Measurements from ENCODE around the gene AKAP12.
"Not testable (repeated sequence)": the region's sequence is repeated elsewhere in the genome, so short reads cannot be mapped to it uniquely, and the experiment has no call there.

The AKAP12 gene

GRCh38 chr6:151350442-151351145 lies 110.8 kb downstream of the AKAP12 start:
- DNase-seq = no peak
- Histone ChIP-seq H3K9me3 (ENCODE audit: severe bottlenecking) (no peaks in the 10 kb centered on the region), H3K36me3 (no peaks in the 10 kb centered on the region), H3K27me3 (ENCODE audit: insufficient read depth, low read depth, severe bottlenecking) (no peaks in the 10 kb centered on the region), H3K27ac (no peak overlapping the region), H3K4me3 (ENCODE audit: low read depth, low read length) (no peak overlapping the region)
- no peak for TF ChIP-seq CTCF (IDR thresholded peaks at IDR 0.05; ENCODE audit: low read depth, low read length)

GRCh38 chr6:151351146-151351700 lies 111.5 kb downstream of the AKAP12 start:
- H3K27ac ChIP-seq = no peak overlapping the region
- no peaks in the 10 kb centered on the region for H3K36me3 ChIP-seq
- DNase-seq = no peak
- no peaks in the 10 kb centered on the region for H3K9me3 ChIP-seq (ENCODE audit: severe bottlenecking)
- no peak overlapping the region for H3K4me3 ChIP-seq (ENCODE audit: low read depth, low read length)
- no peak for TF ChIP-seq CTCF (IDR thresholded peaks at IDR 0.05; ENCODE audit: low read depth, low read length)
- no peaks in the 10 kb centered on the region for H3K27me3 ChIP-seq (ENCODE audit: insufficient read depth, low read depth, severe bottlenecking)

- no peaks in the 10 kb centered on the region for H3K9me3 ChIP-seq (ENCODE audit: severe bottlenecking)
- no peak overlapping the region for H3K4me3 ChIP-seq (ENCODE audit: low read depth, low read length)
- no peak overlapping the region for H3K27ac ChIP-seq
- H3K27me3 ChIP-seq (ENCODE audit: insufficient read depth, low read depth, severe bottlenecking) = no peaks in the 10 kb centered on the region
- H3K36me3 ChIP-seq = no peaks in the 10 kb centered on the region
- no peak for DNase-seq
- TF ChIP-seq CTCF (IDR thresholded peaks at IDR 0.05; ENCODE audit: low read depth, low read length) = no peak
Observed at GRCh38 chr6:151351731-151352130, 112.0 kb downstream of the AKAP12 start.

GRCh38 chr6:151352410-151353396 lies 112.9 kb downstream of the AKAP12 start:
- no peaks in the 10 kb centered on the region for H3K27me3 ChIP-seq (ENCODE audit: insufficient read depth, low read depth, severe bottlenecking)

GRCh38 chr6:151353795-151354194 lies 114.0 kb downstream of the AKAP12 start:
- no peaks in the 10 kb centered on the region for H3K9me3 ChIP-seq (ENCODE audit: severe bottlenecking)
- H3K4me3 ChIP-seq (ENCODE audit: low read depth, low read length) = no peak overlapping the region
- H3K27me3 ChIP-seq (ENCODE audit: insufficient read depth, low read depth, severe bottlenecking) = no peaks in the 10 kb centered on the region
- H3K36me3 ChIP-seq = no peaks in the 10 kb centered on the region
- no peak overlapping the region for H3K27ac ChIP-seq
- no peak for TF ChIP-seq CTCF (IDR thresholded peaks at IDR 0.05; ENCODE audit: low read depth, low read length)
- no peak for DNase-seq

More at GRCh38 chr6:151352410-151353396, 112.9 kb downstream of the AKAP12 start:
- no peak for TF ChIP-seq CTCF (IDR thresholded peaks at IDR 0.05; ENCODE audit: low read depth, low read length)
- Histone ChIP-seq H3K36me3 (no peaks in the 10 kb centered on the region), H3K9me3 (ENCODE audit: severe bottlenecking) (no peaks in the 10 kb centered on the region), H3K4me3 (ENCODE audit: low read depth, low read length) (no peak overlapping the region), H3K27ac (no peak overlapping the region)
- no peak for DNase-seq

- H3K36me3 ChIP-seq; H3K4me3 ChIP-seq (ENCODE audit: low read depth, low read length); H3K27me3 ChIP-seq (ENCODE audit: insufficient read depth, low read depth, severe bottlenecking); H3K27ac ChIP-seq; H3K9me3 ChIP-seq (ENCODE audit: severe bottlenecking); DNase-seq: not testable (repeated sequence)
Observed at GRCh38 chr6:151356983-151357382, 117.2 kb downstream of the AKAP12 start.

Measured in WERI-Rb-1 (cell line).